DMS79 (cell line): Measurements from ENCODE around the gene CC2D1A.

Experiments used
- DNase-seq: peaks from one replicate; lab custom pipeline; 2025; lab: John Stamatoyannopoulos, UW

Gene CC2D1A

DNA sequence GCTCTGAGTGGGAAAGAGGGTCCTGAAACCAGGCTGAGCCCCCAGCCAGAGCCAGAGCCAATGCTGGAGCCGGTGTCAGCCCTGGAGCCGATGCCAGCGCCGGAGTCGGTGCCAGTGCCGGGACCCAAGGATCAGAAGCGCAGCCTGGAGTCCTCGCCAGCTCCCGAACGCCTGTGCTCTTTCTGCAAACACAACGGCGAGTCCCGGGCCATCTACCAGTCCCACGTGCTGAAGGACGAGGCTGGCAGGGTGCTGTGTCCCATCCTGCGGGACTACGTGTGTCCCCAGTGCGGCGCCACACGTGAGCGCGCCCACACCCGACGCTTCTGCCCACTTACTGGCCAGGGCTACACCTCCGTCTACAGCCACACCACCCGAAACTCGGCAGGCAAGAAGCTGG is 28.7 kb upstream of the CC2D1A start:
- no peak for DNase-seq

DNA sequence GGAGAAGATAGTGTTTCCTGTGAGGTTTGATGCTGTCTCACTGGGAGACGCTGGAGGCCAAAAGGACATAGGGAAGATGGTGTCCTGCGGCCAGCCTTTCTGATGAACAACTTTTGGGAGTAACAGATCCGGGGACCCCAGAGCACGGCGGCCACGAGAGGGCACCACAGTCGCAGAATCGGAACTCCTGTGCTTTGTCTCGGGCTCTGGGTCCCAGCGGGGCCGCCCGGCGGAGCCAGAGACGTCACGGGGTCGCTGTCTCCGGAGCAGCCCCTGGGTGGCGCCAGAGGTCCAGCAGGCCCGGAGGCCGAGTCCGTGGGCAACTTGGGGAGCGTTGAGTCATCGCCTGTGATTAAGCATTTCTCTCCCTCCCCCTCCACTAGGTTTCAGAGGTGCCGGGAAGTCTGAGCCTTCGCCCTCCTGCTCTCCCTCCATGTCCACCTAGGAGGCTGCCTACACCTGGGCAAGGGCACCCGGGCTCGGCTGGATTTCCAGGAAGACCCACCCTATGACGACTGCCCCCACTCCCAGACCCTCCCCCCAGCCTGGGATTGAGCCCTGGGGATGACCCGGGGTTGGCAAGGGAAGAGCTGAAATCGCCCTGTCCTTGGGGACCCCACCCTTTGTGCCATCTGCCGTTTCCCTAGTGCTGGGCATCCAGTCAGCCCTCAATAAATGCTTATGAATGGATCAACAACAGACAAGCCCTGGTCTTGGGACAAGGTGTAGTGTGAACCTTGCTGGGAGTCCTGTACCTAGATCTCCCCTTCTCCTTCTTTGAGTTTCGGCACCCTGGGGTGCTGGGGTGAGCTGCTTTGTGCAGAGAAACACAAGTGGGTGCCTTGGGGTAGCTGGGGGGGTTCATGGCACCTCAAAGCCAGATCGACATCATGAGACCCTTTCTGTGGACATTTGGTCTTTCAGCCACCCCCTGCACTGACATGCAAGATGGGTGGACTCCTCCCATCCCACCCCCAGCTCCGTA is 25.6 kb upstream of the CC2D1A start:
- peak; percentile 84 for DNase-seq

DNA sequence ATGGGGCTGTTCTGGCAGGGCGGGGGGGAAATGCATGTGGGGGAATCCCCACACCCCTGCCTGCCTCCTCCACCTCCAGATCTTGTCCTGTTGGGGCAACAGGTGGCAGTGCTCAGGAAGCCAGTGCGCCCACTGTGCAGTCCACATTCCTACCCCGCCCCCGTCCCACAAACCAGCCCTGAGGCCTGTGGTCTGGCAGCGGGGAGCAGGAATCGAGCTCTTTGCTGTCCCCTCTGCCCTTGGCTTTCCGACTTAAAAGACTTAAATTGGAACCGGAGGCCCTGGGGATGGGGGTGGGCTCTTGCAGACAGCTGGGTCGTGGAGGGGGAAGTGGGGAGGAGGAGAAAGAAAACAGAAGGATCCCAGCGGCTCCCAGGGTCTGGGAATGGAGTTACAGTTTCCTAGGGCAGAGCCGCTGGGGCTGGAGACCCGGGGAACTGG is 24.7 kb upstream of the CC2D1A start:
- DNase-seq: no peak

DNA sequence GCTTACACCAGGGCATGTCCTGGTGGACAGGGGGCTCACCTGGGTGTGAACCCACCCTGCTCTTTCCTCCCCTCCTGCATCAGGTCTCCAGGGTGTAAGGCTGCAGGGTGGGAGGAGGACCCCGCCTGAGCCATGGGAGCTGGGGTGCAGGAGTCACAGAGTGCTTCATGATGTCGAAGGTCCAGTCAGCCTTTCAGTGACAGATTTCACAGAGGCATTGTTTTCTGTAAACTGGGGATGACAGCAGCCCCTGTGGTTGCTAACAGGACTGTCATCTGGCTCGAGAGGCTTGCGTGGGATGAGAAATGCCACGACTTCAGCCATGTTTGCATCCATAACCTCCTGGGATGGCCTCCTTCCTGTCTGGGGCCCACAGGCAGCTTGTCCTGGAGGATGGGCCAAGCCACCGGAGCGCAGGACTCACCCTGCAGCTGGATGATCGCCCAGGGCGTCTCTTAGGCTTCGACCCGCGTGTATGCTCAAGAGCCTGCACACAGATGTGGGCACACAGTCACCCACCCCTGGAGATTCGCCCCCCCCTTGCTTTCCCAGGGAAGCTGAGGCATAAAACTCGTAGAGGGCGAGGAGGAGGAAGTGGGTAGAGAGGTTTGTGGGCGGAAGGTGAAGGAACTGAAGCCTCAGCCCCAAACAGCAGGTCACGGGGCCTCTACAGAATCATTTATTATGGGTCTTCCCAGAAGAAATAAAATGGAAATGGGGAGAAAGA is 24.1 kb upstream of the CC2D1A start:
- no peak for DNase-seq

- no peak for DNase-seq
Measured at GRCh38 chr19:13882419-13882795, 23.6 kb upstream of the CC2D1A start.

DNA sequence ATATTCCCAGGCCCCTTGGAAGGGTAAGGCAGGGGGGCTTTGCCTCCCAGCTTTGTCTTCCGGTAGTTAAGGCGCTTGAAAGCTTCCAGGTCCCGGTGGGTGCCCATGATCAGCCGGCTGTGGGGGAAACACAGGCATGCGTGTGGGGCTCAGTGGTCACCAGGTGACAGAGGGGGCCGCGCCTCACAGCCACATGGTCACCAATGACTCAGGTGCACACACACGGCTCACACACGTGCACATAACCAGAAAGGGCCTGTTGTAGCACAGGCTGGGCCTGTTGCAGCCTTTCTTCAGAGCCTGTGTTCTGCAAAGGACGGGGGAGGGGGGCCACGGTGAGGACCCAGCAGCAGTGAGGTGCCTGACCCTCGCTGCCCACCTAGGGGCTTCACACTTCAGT is 23.2 kb upstream of the CC2D1A start:
- no peak for DNase-seq

DNA sequence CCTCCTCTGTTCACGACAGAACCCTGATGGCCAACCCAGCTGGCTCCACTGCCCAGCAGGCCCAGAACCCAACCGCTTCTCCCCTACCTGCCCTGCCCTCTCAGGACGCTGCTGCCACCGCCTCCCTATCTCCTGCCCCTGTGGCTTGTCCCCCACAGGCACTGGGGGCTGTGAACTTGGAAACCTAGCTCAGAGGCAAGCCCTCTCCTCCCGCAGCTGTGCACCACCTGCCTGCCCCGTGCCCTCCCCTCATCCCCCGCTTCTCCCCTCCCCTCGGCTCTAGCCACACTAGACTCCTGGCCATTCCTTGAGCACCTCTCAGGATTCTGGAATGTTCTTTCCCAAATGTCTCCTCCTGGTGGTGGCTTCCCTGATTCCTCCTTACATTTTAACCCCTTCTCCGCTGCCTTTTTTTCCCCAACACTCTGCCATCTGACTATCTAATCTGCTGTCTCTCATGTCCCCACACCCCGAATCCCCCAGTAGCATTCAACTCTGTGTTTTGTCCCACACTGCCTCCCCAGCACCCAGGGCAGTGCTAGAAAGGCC is 22.4 kb upstream of the CC2D1A start:
- DNase-seq: no peak

- peak; percentile 74 for DNase-seq
Measured at GRCh38 chr19:13884726-13885591, 21.0 kb upstream of the CC2D1A start.

- no peak for DNase-seq
Measured at GRCh38 chr19:13885826-13886365, 20.1 kb upstream of the CC2D1A start.

DNA sequence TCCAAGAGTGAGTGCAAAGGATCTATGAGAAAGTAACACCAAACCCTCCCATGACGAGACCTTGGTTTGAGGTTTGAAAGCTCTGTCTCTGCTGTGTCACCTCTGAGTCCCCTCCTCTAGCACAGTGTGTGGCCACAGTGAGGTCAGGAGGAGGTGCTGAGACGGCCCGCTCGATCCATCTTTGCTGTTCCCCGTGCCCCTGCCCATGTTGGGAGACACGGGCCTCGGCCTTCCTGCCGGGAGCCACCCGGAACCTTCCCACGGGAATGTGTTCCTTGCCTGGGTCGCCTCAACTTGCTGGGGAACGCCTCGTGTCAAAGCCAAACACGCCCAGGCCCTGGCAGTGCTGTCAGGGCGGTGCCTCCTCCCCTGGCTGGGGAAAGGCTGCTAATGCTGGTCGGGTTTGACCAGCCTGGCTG is 19.0 kb upstream of the CC2D1A start:
- DNase-seq: no peak

DNA sequence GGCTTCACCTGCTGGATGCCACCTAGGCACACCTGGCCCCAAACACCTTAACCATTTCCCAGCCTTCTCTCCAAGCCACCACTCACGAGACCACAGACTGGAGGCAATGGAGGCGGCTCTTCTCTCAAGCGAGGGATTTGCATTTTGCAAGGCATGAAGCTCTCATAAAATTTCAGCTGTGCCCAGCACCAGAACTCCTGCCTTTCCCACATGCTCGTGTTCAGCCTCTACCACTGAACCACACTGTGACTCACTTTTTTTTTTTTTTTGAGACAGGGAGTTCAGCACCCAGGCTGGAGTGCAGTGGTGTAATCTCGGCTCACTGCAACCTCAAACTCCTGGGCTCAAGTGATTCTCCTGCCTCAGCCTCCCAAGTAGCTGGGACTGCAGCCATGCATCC is 18.5 kb upstream of the CC2D1A start:
- DNase-seq: no peak

DNA sequence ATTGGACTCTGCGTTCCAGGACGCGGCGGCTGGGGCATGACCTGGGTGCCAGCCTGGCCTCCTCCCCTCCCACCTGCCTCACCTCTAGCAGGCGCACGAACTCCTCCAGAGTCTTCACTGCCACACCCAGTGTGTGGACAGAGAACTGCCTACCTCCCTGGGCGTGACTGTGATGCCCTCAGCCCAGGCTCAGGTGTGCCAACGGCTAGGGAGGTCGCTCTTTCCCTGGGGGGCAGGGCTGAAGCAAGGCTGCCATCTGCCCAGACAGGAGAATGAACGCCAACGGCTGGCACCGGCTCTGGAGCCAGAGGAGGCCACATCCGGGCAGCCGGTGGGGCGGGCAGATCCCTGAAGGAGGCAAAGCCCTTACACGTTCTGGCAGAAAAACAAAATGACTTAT is 17.7 kb upstream of the CC2D1A start:
- no peak for DNase-seq

DNA sequence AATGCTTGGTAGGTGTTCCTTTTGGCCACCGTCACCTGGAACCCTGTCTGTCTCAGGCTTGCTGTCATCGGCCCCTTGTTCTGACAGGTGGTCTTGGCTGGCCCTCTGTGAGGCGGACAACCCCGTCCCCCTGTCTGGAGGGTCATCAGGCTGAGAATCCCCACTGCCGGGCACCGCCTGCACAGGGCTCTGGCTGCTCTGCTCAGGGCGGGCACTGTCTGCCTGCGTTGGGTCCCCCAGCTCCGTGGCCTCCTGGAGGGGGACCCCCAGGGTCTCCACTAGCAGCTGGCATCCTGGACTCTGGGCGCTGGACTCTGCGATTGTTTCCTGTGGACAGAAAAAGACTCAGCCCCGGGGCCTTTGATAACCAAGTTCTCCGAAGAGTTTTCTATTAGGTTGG is 15.9 kb upstream of the CC2D1A start:
- DNase-seq: no peak

DNA sequence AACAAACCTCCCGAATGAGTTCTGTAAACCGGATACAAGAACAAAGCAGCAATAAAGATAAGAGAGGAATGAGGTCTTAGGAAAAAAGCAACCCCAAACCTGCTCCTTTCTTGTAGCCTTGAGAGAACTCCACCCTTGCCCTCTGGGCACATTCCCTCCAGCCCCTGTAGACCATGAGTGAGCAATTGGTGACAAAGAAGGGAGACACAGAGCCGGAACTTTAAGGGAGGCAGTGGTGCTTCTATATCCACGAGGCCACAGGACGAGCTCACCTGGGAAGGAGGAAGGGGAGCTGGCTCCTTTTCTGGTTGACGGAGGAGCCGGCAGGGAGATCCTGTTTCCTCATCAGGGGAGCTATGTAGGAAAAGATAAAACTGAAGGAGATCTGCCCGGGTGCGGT is 13.1 kb upstream of the CC2D1A start:
- no peak for DNase-seq

- no peak for DNase-seq
Measured at GRCh38 chr19:13894552-13894951, 11.4 kb upstream of the CC2D1A start.

- DNase-seq: no peak
Measured at GRCh38 chr19:13896227-13896626, 9.8 kb upstream of the CC2D1A start.

DNA sequence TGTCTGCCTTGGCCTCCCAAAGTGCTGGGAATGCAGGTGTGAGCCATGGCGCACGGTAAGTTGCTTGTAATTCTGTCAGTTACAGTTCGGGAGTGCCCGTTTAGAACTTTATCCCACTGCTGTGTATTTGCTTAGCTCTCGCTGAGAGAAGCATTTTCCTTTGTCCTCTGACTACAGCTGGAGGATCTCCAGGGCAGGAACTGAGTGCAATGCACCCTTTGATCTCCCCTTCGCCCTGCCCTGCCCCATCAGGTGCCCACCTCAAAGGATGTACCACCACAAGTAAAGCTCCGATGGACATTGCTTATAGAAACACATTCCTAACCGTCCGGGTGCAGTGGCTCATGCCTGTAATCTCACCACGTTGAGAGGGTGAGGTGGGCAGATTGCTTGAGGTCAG is 6.6 kb upstream of the CC2D1A start:
- DNase-seq: no peak

GRCh38 chr19:13899912-13900584 is 6.0 kb upstream of the CC2D1A start:
- DNase-seq: no peak

DNA sequence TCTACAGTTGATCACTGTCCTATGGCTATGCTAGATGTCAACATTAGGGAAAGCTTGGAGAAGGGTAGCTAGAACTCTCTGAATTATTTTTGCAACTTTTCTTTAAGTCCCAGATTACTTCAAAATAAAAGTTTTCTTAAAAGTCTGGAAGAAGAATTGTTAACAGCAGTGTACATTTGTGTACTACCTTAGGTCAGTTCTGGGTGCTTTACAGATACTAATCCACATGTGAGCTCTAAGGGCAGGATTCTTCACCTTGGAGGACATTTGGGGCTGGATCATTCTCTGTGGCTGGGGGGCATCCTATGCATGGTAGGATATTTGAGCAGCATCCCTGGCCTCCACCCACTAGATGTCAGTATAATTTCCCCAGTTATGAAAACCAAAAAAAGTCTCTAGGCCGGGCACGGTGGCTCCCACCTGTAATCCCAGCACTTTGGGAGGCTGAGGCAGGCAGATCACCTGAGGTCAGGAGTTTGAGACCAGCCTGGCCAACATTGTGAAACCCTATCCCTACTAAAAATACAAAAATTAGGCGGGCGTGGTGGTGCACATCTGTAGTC is 2.9 kb upstream of the CC2D1A start:
- no peak for DNase-seq

- no peak for DNase-seq
Measured at GRCh38 chr19:13906521-13906904, 512 bp downstream of the CC2D1A start.

DNA sequence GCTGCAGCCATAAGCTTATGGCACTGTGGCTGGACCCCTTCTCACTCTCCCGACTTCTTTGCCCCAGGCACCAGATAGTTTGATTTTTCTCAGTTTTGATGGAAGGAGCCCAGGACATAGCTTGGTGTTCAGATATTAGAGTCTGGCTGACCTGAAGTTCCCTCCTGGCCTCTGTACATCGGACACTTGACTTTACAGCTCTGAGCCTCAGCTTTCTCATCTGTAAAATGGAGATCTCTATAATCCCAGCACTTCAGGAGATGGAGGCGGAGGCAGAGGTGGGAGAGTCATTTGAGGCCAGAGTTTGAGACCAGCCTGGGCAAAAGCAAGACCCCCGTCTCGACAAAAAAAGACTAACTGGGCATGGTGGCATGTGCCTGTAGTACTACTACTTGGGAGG is 909 bp downstream of the CC2D1A start:
- DNase-seq: no peak
